Liver (tissue), 3 donors: ENCODE results near the gene LRRFIP2.

Experiments
- CTCF ChIP-seq: fragments of 150-350 bp; IDR thresholded peaks from 2 replicates; pipeline ENCODE4 v1.5.1; 2017; ENCODE audit warnings: improper control_type of control experiment, low read depth, low read length; ENCODE audit not compliant: missing input control
- GABPA ChIP-seq, 2 donors: IDR thresholded peaks in 1 of 2; conservative IDR thresholded peaks in 1 of 2; 2 replicates each; pipeline ENCODE4 v1.6.1; 2016; ENCODE audit warnings: antibody characterized with exemption in 2 of 2, mild to moderate bottlenecking in 1 of 2, moderate library complexity in 1 of 2
- JUND ChIP-seq, 2 donors: IDR thresholded peaks; 2 replicates each; pipeline ENCODE4 v1.6.1; 2016; ENCODE audit warnings: antibody characterized with exemption in 2 of 2
- MAX ChIP-seq: IDR thresholded peaks from 2 replicates; pipeline ENCODE4 v1.6.1; 2016; ENCODE audit warnings: antibody characterized with exemption
- NR2F2 ChIP-seq: IDR thresholded peaks from 2 replicates; pipeline ENCODE4 v1.6.1; 2016; ENCODE audit warnings: antibody characterized with exemption
- RAD21 ChIP-seq, 2 donors: IDR thresholded peaks; 2 replicates each; pipeline ENCODE4 v1.6.1; 2016; ENCODE audit warnings: antibody characterized with exemption in 2 of 2, mild to moderate bottlenecking in 2 of 2
- REST ChIP-seq: IDR thresholded peaks from 2 replicates; pipeline ENCODE4 v1.6.1; 2016; ENCODE audit warnings: antibody characterized with exemption, mild to moderate bottlenecking
- TAF1 ChIP-seq: conservative IDR thresholded peaks from 2 replicates; pipeline ENCODE4 v1.6.1; 2016; ENCODE audit warnings: antibody characterized with exemption, mild to moderate bottlenecking
- donor health status: healthy.
- donor health status: healthy.

GRCh38 chr3:37174532-37175126, at the start of gene LRRFIP2:
- TF ChIP-seq JUND (IDR thresholded peaks at IDR 0.05) = no peak
- TF ChIP-seq CTCF = no peak
- no peak for TF ChIP-seq RAD21 (IDR thresholded peaks at IDR 0.05)
- no peak for TF ChIP-seq MAX
- TF ChIP-seq TAF1 = no peak
- no peak for TF ChIP-seq GABPA (IDR thresholded peaks at IDR 0.05 in 1 of 2, conservative IDR thresholded peaks at IDR 0.05 in 1 of 2)
- no peak for TF ChIP-seq REST
- TF ChIP-seq NR2F2 = no peak
